RWPE1 (cell line): Measurements from ENCODE around the gene INF2.

Experiments used
- CTCF ChIA-PET: fragments of 350-600 bp; sonication (Branson Sonifier 250); formaldehyde crosslinking; extraction: SDS; loops from one replicate; lab custom pipeline; 2021; lab: Yijun Ruan, JAX
- POLR2A ChIA-PET: fragments of 400-600 bp; formaldehyde crosslinking; extraction: SDS; loops from one replicate; lab custom pipeline; 2020; ENCODE audit warnings: antibody characterized with exemption; ENCODE audit not compliant: low non-redundant PET; lab: Yijun Ruan, JAX
- DNase-seq: peaks from one replicate; pipeline ENCODE4 v3.0.0; 2012; ENCODE audit warnings: low spot score
- H3K27ac ChIP-seq: fragments of 450-650 bp; 2 replicates; pipeline ENCODE4 v1.5.1; 2017
- CTCF ChIP-seq: fragments of 450-650 bp; conservative IDR thresholded peaks from 2 replicates; pipeline ENCODE4 v1.5.1; 2017; ENCODE audit warnings: low read depth, mild to moderate bottlenecking

The INF2 gene

GRCh38 chr14:104707608-104708595, 18.5 kb downstream of the INF2 start:
- POLR2A ChIA-PET: no interaction called here

GRCh38 chr14:104708606-104709268, 19.3 kb downstream of the INF2 start:
- peak; percentile 80 for DNase-seq
- H3K27ac ChIP-seq: peak overlapping the region; percentile 63
- TF ChIP-seq CTCF: peak; percentile 95
- POLR2A ChIA-PET: no interaction called here
- CTCF ChIA-PET: interaction anchor here (0.6 to 1.1 kb wide), 9 partner anchors 11 to 110 kb away, joined by 3 to 5 read pairs (median 4); no protein-coding TSS in a partner anchor

More at GRCh38 chr14:104707608-104708595, 18.5 kb downstream of the INF2 start:
- peak overlapping the region; percentile 63 for H3K27ac ChIP-seq
- CTCF ChIA-PET: interaction anchor here (0.7 kb wide), 1 partner anchor 837 kb away, joined by 6 read pairs; no protein-coding TSS in a partner anchor
- DNase-seq: no peak
- TF ChIP-seq CTCF: no peak

- no peak for TF ChIP-seq CTCF
- peak overlapping the region; percentile 63 for H3K27ac ChIP-seq
- CTCF ChIA-PET: interaction anchor here (0.6 to 1.1 kb wide), 9 partner anchors 11 to 109 kb away, joined by 3 to 5 read pairs (median 4); no protein-coding TSS in a partner anchor
- POLR2A ChIA-PET: no interaction called here
- DNase-seq: no peak
Observed at GRCh38 chr14:104709387-104710039, 20.1 kb downstream of the INF2 start.

- CTCF ChIA-PET: no interaction called here
Observed at GRCh38 chr14:104710071-104710735, 20.8 kb downstream of the INF2 start.

More at GRCh38 chr14:104710071-104710735, 20.8 kb downstream of the INF2 start:
- H3K27ac ChIP-seq: peak overlapping the region; percentile 63
- no peak for DNase-seq
- POLR2A ChIA-PET: no interaction called here
- no peak for TF ChIP-seq CTCF
